SK-N-SH (cell line): Measurements from ENCODE around the gene FBXL22. TPM values are rescaled to one million over a fixed set of nuclear protein-coding genes. Genes with fewer than 3 reads are reported as not detected.

ENCODE experiments used
- CTCF ChIA-PET: fragments of 300-600, 350-600 bp; formaldehyde crosslinking; extraction: SDS; loops from one replicate; lab custom pipeline; 2021; lab: Yijun Ruan, JAX
- POLR2A ChIA-PET: fragments of 350-600 bp; sonication (Branson Sonifier 250); formaldehyde crosslinking; extraction: SDS; loops from one replicate; lab custom pipeline; 2020; ENCODE audit warnings: antibody characterized with exemption, inconsistent platforms; lab: Yijun Ruan, JAX
- DNase-seq: peaks from one replicate; pipeline ENCODE4 v3.0.0; 2012
- H2AFZ ChIP-seq: fragments of 200-600 bp; sonication (generic); 2 replicates; pipeline ENCODE4 v1.8.1; 2016; ENCODE audit warnings: antibody characterized with exemption, mild to moderate bottlenecking, low read depth
- H3F3A ChIP-seq: fragments of 200-600 bp; sonication (generic); replicated peaks from 2 replicates; pipeline ENCODE3; 2016; ENCODE audit warnings: antibody characterized with exemption, mild to moderate bottlenecking; ENCODE audit not compliant: insufficient read depth
- H3K27ac ChIP-seq, 2 experiments: fragments of 200-500 bp in 1 of 2; fragments of 200-600 bp in 1 of 2; sonication (Bioruptor generic) in 1 of 2; sonication (generic), shearing (Covaris generic) in 1 of 2; 2 replicates each; pipeline versions ENCODE4 v1.5.1 to v1.6.1; 2014 to 2016; ENCODE audit warnings: low read depth in 2 of 2, inconsistent platforms in 1 of 2, low read length in 1 of 2, mild to moderate bottlenecking in 1 of 2, mixed read lengths in 1 of 2
- H3K27me3 ChIP-seq: fragments of 200-600 bp; sonication (generic), shearing (Covaris generic); 2 replicates; pipeline ENCODE4 v1.6.1; 2016; ENCODE audit warnings: mixed run types; ENCODE audit not compliant: insufficient read depth
- H3K36me3 ChIP-seq, 2 experiments: fragments of 200-500 bp in 1 of 2; fragments of 200-600 bp in 1 of 2; sonication (Bioruptor generic) in 1 of 2; sonication (generic) in 1 of 2; replicated peaks in 1 of 2; 2 replicates each; pipeline versions ENCODE3 to v1.5.1; 2014 to 2016; ENCODE audit warnings: low read length in 1 of 2, mild to moderate bottlenecking in 1 of 2; ENCODE audit not compliant: insufficient read depth in 2 of 2, control insufficient read depth in 1 of 2
- H3K4me1 ChIP-seq, 2 experiments: fragments of 200-500 bp in 1 of 2; fragments of 200-600 bp in 1 of 2; sonication (Bioruptor generic) in 1 of 2; sonication (generic), shearing (Covaris generic) in 1 of 2; 2 replicates each; pipeline versions ENCODE4 v1.5.1 to v1.6.1; 2014 to 2016; ENCODE audit warnings: low read depth in 1 of 2, low read length in 1 of 2, mixed run types in 1 of 2; ENCODE audit not compliant: insufficient read depth in 2 of 2, control insufficient read depth in 1 of 2
- H3K4me2 ChIP-seq: fragments of 200-600 bp; sonication (generic), shearing (Covaris generic); 2 replicates; pipeline ENCODE4 v1.6.1; 2017; ENCODE audit warnings: mixed run types
- H3K4me3 ChIP-seq, 2 experiments: fragments of 200-500 bp in 1 of 2; fragments of 200-600 bp in 1 of 2; sonication (Bioruptor generic) in 1 of 2; sonication (generic), shearing (Covaris generic) in 1 of 2; 2 replicates each; pipeline versions ENCODE4 v1.5.1 to v1.8.1; 2014 to 2016; ENCODE audit warnings: low read depth in 2 of 2, inconsistent platforms in 1 of 2, low read length in 1 of 2, mild to moderate bottlenecking in 1 of 2, mixed read lengths in 1 of 2, moderate library complexity in 1 of 2
- H3K79me2 ChIP-seq: fragments of 200-600 bp; sonication (generic); 2 replicates; pipeline ENCODE4 v1.8.1; 2017; ENCODE audit warnings: mild to moderate bottlenecking; ENCODE audit not compliant: insufficient read depth
- H3K9ac ChIP-seq: fragments of 200-600 bp; sonication (generic); 2 replicates; pipeline ENCODE4 v1.6.1; 2017; ENCODE audit warnings: mixed run types
- H3K9me2 ChIP-seq: fragments of 200-600 bp; sonication (generic); 2 replicates; pipeline ENCODE4 v1.6.1; 2017; ENCODE audit warnings: mixed run types
- H3K9me3 ChIP-seq: fragments of 200-600 bp; sonication (generic); 2 replicates; pipeline ENCODE4 v1.6.1; 2017; ENCODE audit warnings: mixed run types, mild to moderate bottlenecking, moderate library complexity
- H4K20me1 ChIP-seq: fragments of 200-600 bp; sonication (generic); 2 replicates; pipeline ENCODE4 v1.6.1; 2017; ENCODE audit warnings: mild to moderate bottlenecking, mixed run types; ENCODE audit not compliant: insufficient read depth
- CHD2 ChIP-seq: fragments of 150-350 bp; IDR thresholded peaks from 2 replicates; pipeline ENCODE4 v1.6.1; 2018; ENCODE audit warnings: low read length; ENCODE audit not compliant: partially characterized antibody
- ELF1 ChIP-seq: IDR thresholded peaks from 2 replicates; pipeline ENCODE4 v1.4.0; 2012
- EP300 ChIP-seq, 2 experiments: IDR thresholded peaks; 2 replicates each; pipeline versions ENCODE4 v1.4.0 to v1.6.1; 2012; ENCODE audit warnings: borderline replicate concordance in 1 of 2, low read depth in 1 of 2, low read length in 1 of 2
- EZH2phosphoT487 ChIP-seq: fragments of 200-600 bp; sonication (generic); IDR thresholded peaks from 2 replicates; pipeline ENCODE4 v1.6.1; 2017; ENCODE audit warnings: low read depth, mixed run types, mild to moderate bottlenecking, antibody characterized with exemption, moderate library complexity, borderline replicate concordance
- FOSL2 ChIP-seq: IDR thresholded peaks from 2 replicates; pipeline ENCODE4 v1.4.0; 2012; ENCODE audit warnings: low read depth, mild to moderate bottlenecking, moderate library complexity, borderline replicate concordance
- FOXM1 ChIP-seq: IDR thresholded peaks from 2 replicates; pipeline ENCODE4 v1.4.0; 2012; ENCODE audit warnings: low read depth, mild to moderate bottlenecking
- GABPA ChIP-seq: IDR thresholded peaks from 2 replicates; pipeline ENCODE4 v1.4.0; 2012; ENCODE audit warnings: low read depth, mild to moderate bottlenecking
- JUND ChIP-seq: IDR thresholded peaks from 2 replicates; pipeline ENCODE4 v1.4.0; 2012
- NRF1 ChIP-seq: IDR thresholded peaks from 2 replicates; pipeline ENCODE4 v1.6.1; 2012; ENCODE audit warnings: low read depth, mild to moderate bottlenecking, low read length
- RCOR1 ChIP-seq: fragments of 150-350 bp; IDR thresholded peaks from 2 replicates; pipeline ENCODE4 v1.6.1; 2017; ENCODE audit warnings: antibody characterized with exemption, low read length
- SIN3A ChIP-seq: IDR thresholded peaks from 2 replicates; pipeline ENCODE4 v1.6.1; 2012; ENCODE audit warnings: low read depth, mild to moderate bottlenecking, low read length, moderate library complexity, borderline replicate concordance
- SMC3 ChIP-seq: IDR thresholded peaks from 2 replicates; pipeline ENCODE4 v1.6.1; 2012; ENCODE audit warnings: low read depth, low read length, improper control_type of control experiment
- TAF1 ChIP-seq: IDR thresholded peaks from 2 replicates; pipeline ENCODE4 v1.6.1; 2012; ENCODE audit warnings: low read depth, mild to moderate bottlenecking, low read length, moderate library complexity, borderline replicate concordance
- TCF12 ChIP-seq: IDR thresholded peaks from 2 replicates; pipeline ENCODE4 v1.4.0; 2012
- TEAD4 ChIP-seq: IDR thresholded peaks from 2 replicates; pipeline ENCODE4 v1.4.0; 2012; ENCODE audit warnings: mild to moderate bottlenecking, borderline replicate concordance; ENCODE audit not compliant: insufficient read depth
- USF2 ChIP-seq: fragments of 150-350 bp; IDR thresholded peaks from 2 replicates; pipeline ENCODE4 v1.6.1; 2017; ENCODE audit warnings: antibody characterized with exemption, low read length, low read depth, borderline replicate concordance
- WGBS: methylation state at CpG from one replicate; pipeline ENCODE4 v1.1.6; 2017; ENCODE audit warnings: low lambda C conversion rate; 5-methylcytosine and 5-hydroxymethylcytosine counted together
- polyA plus RNA-seq, 3 experiments: library from polyadenylated mRNA; depleted of rRNA; stranded (reverse); fragments of >200 nt; gene quantifications; 2 replicates each; pipeline ENCODE4 v1.2.3, GENCODE V29; 2012
- TF ChIP-seq, protein P1 (sequence below): IDR thresholded peaks from 2 replicates; pipeline ENCODE4 v1.4.0; 2012; ENCODE audit warnings: low read depth, borderline replicate concordance
- TF ChIP-seq, protein P2 (sequence below): IDR thresholded peaks from 2 replicates; pipeline ENCODE4; 2012
- TF ChIP-seq, protein P3 (sequence below): IDR thresholded peaks from 2 replicates; pipeline ENCODE4 v1.4.0; 2012; ENCODE audit warnings: low read depth

FBXL22 gene
- polyA plus RNA-seq, 1 of the 3 experiments (the other 2 are of a cell fraction), result 0.10 TPM

- DNase-seq, result no peak
- H3K79me2 ChIP-seq, result no peaks in the 10 kb centered on the region
- H3K4me3 ChIP-seq, result no peak overlapping the region
- WGBS, result 92% methylated on average over 15 of the region's 15 CpGs
- no peak overlapping the region for H3K9ac ChIP-seq
- ChIA-PET CTCF (interaction anchor here (0.6 to 8.9 kb wide), 12 partner anchors 8 to 460 kb away, joined by 3 to 84 read pairs (median 5); partner anchors contain the start of gene FBXL22), POLR2A (no interaction called here)
- H3K27ac ChIP-seq, result no peak overlapping the region
- H4K20me1 ChIP-seq, result no peaks in the 10 kb centered on the region
- no peaks in the 10 kb centered on the region for H3K27me3 ChIP-seq
- H3K36me3 ChIP-seq, result peaks cover 12 to 27% of the 10 kb centered on the region in 2 experiments
- TF ChIP-seq RCOR1, result no peak
- TF ChIP-seq, protein P1, sequence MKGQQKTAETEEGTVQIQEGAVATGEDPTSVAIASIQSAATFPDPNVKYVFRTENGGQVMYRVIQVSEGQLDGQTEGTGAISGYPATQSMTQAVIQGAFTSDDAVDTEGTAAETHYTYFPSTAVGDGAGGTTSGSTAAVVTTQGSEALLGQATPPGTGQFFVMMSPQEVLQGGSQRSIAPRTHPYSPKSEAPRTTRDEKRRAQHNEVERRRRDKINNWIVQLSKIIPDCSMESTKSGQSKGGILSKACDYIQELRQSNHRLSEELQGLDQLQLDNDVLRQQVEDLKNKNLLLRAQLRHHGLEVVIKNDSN, result no peak
- no peak for TF ChIP-seq GABPA
- TF ChIP-seq TAF1, result no peak
- no peak for TF ChIP-seq EZH2phosphoT487
- peaks cover 18% of the 10 kb centered on the region for H3F3A ChIP-seq
- no peak overlapping the region for H2AFZ ChIP-seq
- no peaks in the 10 kb centered on the region for H3K9me2 ChIP-seq
- no peak overlapping the region for H3K4me2 ChIP-seq
- H3K9me3 ChIP-seq, result no peaks in the 10 kb centered on the region
- H3K4me1 ChIP-seq, result peaks cover 10 to 20% of the 10 kb centered on the region in 2 experiments
Measured at GRCh38 chr15:63608989-63609388, 11.8 kb downstream of the FBXL22 start.

DNA sequence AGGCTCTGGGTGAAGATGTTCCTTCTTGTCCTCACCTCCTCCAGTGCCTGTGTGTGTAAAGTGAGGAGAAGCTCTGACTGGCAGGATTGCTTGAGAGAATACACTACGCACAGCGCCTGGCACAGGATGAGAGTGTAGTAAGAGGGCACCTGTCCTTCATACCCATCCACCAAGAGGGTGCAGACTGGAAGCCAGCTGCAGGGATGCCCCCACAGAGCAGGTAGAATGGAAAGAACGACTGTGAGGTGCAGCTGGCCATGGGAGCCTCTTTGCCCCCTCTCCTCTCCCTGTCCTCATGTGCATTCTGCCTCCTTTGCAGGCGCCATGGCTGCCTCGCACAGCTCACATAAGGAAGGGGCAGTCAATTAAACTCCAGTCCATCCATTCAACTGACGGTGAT is 12.3 kb downstream of the FBXL22 start:
- ChIA-PET POLR2A (interaction anchor here (1.0 kb wide), 1 partner anchor 9 kb away, joined by 3 read pairs; no protein-coding TSS in a partner anchor), CTCF (interaction anchor here (0.6 to 8.9 kb wide), 53 partner anchors 9 to 545 kb away, joined by 3 to 84 read pairs (median 3); partner anchors contain the start of gene FBXL22)
- no peaks in the 10 kb centered on the region for H4K20me1 ChIP-seq
- H3K27ac ChIP-seq, result peak overlapping the region in 1 of 2 experiments; percentile 60; a peak in 2 of 4 replicates
- no peak overlapping the region for H2AFZ ChIP-seq
- H3K9me2 ChIP-seq, result no peaks in the 10 kb centered on the region
- H3K4me2 ChIP-seq, result no peak overlapping the region
- H3K27me3 ChIP-seq, result no peaks in the 10 kb centered on the region
- H3K79me2 ChIP-seq, result no peaks in the 10 kb centered on the region
- peaks cover 18% of the 10 kb centered on the region for H3F3A ChIP-seq
- peaks cover 12 to 28% of the 10 kb centered on the region in 2 experiments for H3K36me3 ChIP-seq
- H3K4me1 ChIP-seq, result peaks cover 10 to 20% of the 10 kb centered on the region in 2 experiments
- TF ChIP-seq RCOR1, result no peak
- TF ChIP-seq, protein P2, sequence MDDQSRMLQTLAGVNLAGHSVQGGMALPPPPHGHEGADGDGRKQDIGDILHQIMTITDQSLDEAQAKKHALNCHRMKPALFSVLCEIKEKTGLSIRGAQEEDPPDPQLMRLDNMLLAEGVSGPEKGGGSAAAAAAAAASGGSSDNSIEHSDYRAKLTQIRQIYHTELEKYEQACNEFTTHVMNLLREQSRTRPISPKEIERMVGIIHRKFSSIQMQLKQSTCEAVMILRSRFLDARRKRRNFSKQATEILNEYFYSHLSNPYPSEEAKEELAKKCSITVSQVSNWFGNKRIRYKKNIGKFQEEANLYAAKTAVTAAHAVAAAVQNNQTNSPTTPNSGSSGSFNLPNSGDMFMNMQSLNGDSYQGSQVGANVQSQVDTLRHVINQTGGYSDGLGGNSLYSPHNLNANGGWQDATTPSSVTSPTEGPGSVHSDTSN, result no peak
- TF ChIP-seq JUND, result no peak
- no peak for TF ChIP-seq ELF1
- TF ChIP-seq, protein P3, sequence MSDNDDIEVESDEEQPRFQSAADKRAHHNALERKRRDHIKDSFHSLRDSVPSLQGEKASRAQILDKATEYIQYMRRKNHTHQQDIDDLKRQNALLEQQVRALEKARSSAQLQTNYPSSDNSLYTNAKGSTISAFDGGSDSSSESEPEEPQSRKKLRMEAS, result no peak
- TF ChIP-seq TAF1, result no peak
- no peak for TF ChIP-seq GABPA
- no peak for TF ChIP-seq TEAD4
- TF ChIP-seq USF2, result no peak
- no peak for TF ChIP-seq CHD2
- no peak for TF ChIP-seq EP300 (IDR thresholded peaks at IDR 0.05; ENCODE audit: borderline replicate concordance in 1 of 2, low read depth in 1 of 2, low read length in 1 of 2)
- no peak for TF ChIP-seq EZH2phosphoT487
- no peak for TF ChIP-seq SMC3
- TF ChIP-seq FOXM1, result no peak
- no peak for TF ChIP-seq FOSL2
- no peak for TF ChIP-seq TCF12
- no peak for TF ChIP-seq NRF1
- TF ChIP-seq SIN3A, result no peak
- WGBS, result 57% methylated on average over 4 of the region's 6 CpGs
- H3K4me3 ChIP-seq, result no peak overlapping the region
- no peak overlapping the region for H3K9ac ChIP-seq
- H3K9me3 ChIP-seq, result no peaks in the 10 kb centered on the region
- DNase-seq, result no peak
